ENCODE results near the gene TFAP2E. TPM values are rescaled to one million over a fixed set of nuclear protein-coding genes. Genes with fewer than 3 reads are reported as not detected.

The TFAP2E gene
- total RNA-seq, 1 donor from 2014 or later, result 2.0 TPM

DNA sequence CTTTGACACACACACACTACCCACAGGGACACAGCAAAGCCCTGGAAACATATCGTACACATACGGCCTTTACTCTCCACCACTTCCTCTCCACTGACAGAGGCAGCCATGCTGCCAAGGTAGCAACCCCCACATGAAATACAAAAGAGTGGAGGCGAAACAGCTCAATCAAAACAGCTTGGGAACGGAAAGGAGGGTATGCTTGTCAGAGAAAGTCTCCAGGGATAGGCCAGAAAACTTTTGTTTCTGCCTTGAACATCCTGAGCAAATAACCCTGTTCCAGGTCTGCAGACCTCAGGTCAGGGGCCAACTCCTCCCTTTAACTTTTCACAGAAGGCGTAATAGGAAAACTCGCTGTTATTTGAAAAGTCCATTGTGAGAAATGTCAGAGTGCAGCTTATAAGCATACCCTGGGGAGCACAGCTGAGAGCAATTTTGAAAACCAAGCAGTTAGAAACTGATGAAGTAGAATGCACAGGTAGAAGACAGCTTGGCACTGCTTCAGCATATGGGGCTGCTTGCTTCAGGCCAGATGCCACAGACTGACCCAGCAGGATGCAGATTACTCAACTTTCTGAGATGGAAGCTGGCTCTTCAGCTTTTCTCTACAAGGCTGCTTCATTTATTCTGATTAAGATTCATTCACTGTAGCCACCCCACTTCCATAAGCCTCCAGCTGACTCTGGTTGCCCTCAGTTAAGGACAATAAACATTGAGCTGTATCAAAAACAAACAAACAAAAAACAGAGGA, 33.9 kb upstream of the TFAP2E start:
- peak overlapping the region; percentile 28 for H3K4me3 Mint-ChIP-seq
- CTCF ChIA-PET, result interaction anchor here (0.9 kb wide), 1 partner anchor 88 kb away, joined by 3 read pairs; no protein-coding TSS in a partner anchor
- no peaks in the 10 kb centered on the region for H3K27me3 Mint-ChIP-seq
- H3K36me3 Mint-ChIP-seq (ENCODE audit: low read depth), result peaks cover 48% of the 10 kb centered on the region
- ATAC-seq (ENCODE audit: low read depth), result peak; percentile 49
- H3K4me1 Mint-ChIP-seq, result peaks cover 38% of the 10 kb centered on the region
- no peak for TF ChIP-seq CTCF (IDR thresholded peaks at IDR 0.05)
- POLR2A ChIA-PET, result interaction anchor here (0.6 to 1.9 kb wide), 3 partner anchors 18 to 1940 kb away, joined by 3 to 8 read pairs (median 5); partner anchors contain the start of genes KIAA0319L, NCDN and SFPQ
- no peaks in the 10 kb centered on the region for H3K9me3 Mint-ChIP-seq
- peak overlapping the region; percentile 81 for H3K27ac Mint-ChIP-seq
- DNase-seq, result no peak
- intact Hi-C loops (cut with micrococcal nuclease), result loop anchor here (2.0 kb wide), 1 partner anchor 18 kb away; the partner anchor contains the start of genes KIAA0319L and NCDN

GRCh38 chr1:35539824-35540261, 33.3 kb upstream of the TFAP2E start:
- peaks cover 52% of the 10 kb centered on the region for H3K36me3 Mint-ChIP-seq (ENCODE audit: low read depth)
- intact Hi-C loops (cut with micrococcal nuclease), result loop anchor here (2.0 kb wide), 1 partner anchor 17 kb away; the partner anchor contains the start of genes KIAA0319L and NCDN
- DNase-seq (no peak), ATAC-seq (ENCODE audit: low read depth) (peak; percentile 58)
- POLR2A ChIA-PET, result interaction anchor here (0.6 to 1.9 kb wide), 3 partner anchors 17 to 1939 kb away, joined by 3 to 8 read pairs (median 5); partner anchors contain the start of genes KIAA0319L, NCDN and SFPQ
- no peaks in the 10 kb centered on the region for H3K9me3 Mint-ChIP-seq
- CTCF ChIA-PET, result interaction anchor here (0.9 kb wide), 1 partner anchor 89 kb away, joined by 3 read pairs; no protein-coding TSS in a partner anchor
- no peak for TF ChIP-seq CTCF (IDR thresholded peaks at IDR 0.05)
- peak overlapping the region; percentile 81 for H3K27ac Mint-ChIP-seq
- H3K4me3 Mint-ChIP-seq, result peak overlapping the region; percentile 15
- H3K4me1 Mint-ChIP-seq, result peaks cover 39% of the 10 kb centered on the region
- no peaks in the 10 kb centered on the region for H3K27me3 Mint-ChIP-seq

DNA sequence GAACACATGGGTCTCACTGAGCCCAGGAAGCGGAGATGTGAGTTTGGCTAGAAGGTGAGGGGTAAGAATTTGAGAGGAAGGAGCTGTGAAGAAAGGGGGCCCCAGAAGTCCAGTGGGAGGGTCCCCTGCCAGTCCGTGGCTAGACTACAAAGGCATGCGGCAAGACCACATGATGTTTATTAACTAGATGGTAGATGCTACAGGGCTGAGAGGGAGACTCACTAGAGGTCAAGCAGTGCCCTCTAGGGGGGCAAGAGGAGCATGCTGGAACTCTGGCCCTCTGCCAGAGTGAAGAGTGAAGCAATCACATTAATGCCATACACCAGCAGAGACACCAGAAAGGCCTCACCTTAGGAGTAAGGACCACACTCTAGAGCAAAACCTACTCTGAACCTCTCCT, 28.1 kb upstream of the TFAP2E start:
- H3K9me3 Mint-ChIP-seq, result no peaks in the 10 kb centered on the region
- no peaks in the 10 kb centered on the region for H3K27me3 Mint-ChIP-seq
- ATAC-seq (ENCODE audit: low read depth), result no peak
- H3K27ac Mint-ChIP-seq, result no peak overlapping the region
- ChIA-PET POLR2A (no interaction called here), CTCF (interaction anchor here (1.8 to 2.4 kb wide), 2 partner anchors 91 to 94 kb away, joined by 5 to 7 read pairs; no protein-coding TSS in a partner anchor)
- H3K4me3 Mint-ChIP-seq, result no peak overlapping the region
- intact Hi-C loops (cut with micrococcal nuclease), result loop anchor here (1.0 to 5.0 kb wide), 2 partner anchors 94 to 343 kb away; no protein-coding TSS in a partner anchor
- H3K36me3 Mint-ChIP-seq (ENCODE audit: low read depth), result peaks cover 69% of the 10 kb centered on the region
- DNase-seq, result no peak
- peaks cover 26% of the 10 kb centered on the region for H3K4me1 Mint-ChIP-seq
- TF ChIP-seq CTCF (IDR thresholded peaks at IDR 0.05), result no peak

- peaks cover 18% of the 10 kb centered on the region for H3K4me1 Mint-ChIP-seq
- no peaks in the 10 kb centered on the region for H3K9me3 Mint-ChIP-seq
- ChIA-PET CTCF (interaction anchor here (2.4 kb wide), 1 partner anchor 96 kb away, joined by 7 read pairs; no protein-coding TSS in a partner anchor), POLR2A (no interaction called here)
- DNase-seq (no peak), ATAC-seq (ENCODE audit: low read depth) (no peak)
- peaks cover 65% of the 10 kb centered on the region for H3K36me3 Mint-ChIP-seq (ENCODE audit: low read depth)
- H3K27me3 Mint-ChIP-seq, result no peaks in the 10 kb centered on the region
- no peak overlapping the region for H3K27ac Mint-ChIP-seq
- H3K4me3 Mint-ChIP-seq, result no peak overlapping the region
- intact Hi-C loops (cut with micrococcal nuclease), result loop anchor here (5.0 kb wide), 1 partner anchor 344 kb away; no protein-coding TSS in a partner anchor
- no peak for TF ChIP-seq CTCF (IDR thresholded peaks at IDR 0.05)
These were observed 26.5 kb upstream of the TFAP2E start for GRCh38 chr1:35546614-35547013.

DNA sequence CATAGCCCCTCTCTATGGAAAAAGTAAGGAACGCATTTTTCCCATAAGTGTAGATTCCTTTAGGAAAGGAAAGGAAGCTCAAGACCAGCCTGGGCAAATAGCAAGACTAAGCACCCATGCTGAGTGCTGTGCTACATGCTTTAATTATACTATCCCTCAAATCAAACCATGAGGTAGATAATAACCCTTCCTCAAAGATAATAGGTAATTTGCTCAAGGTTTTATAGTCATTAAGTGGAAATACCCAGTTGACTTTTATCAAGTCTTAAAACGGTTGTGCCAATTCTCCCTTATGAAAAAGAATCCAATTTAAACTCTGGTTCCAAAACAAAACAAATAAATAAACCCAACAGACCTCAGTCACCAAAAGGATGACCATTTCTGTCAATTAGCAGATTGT, 19.3 kb upstream of the TFAP2E start:
- POLR2A ChIA-PET, result no interaction called here
- peaks cover 28% of the 10 kb centered on the region for H3K4me1 Mint-ChIP-seq
- ATAC-seq (ENCODE audit: low read depth) (no peak), DNase-seq (no peak)
- no peaks in the 10 kb centered on the region for H3K9me3 Mint-ChIP-seq
- CTCF ChIA-PET, result no interaction called here
- intact Hi-C loops (cut with micrococcal nuclease), result no loop called here
- no peak for TF ChIP-seq CTCF (IDR thresholded peaks at IDR 0.05)
- no peak overlapping the region for H3K4me3 Mint-ChIP-seq
- peaks cover 38% of the 10 kb centered on the region for H3K36me3 Mint-ChIP-seq (ENCODE audit: low read depth)
- no peak overlapping the region for H3K27ac Mint-ChIP-seq
- H3K27me3 Mint-ChIP-seq, result no peaks in the 10 kb centered on the region
